IMR-90 (cell line): ENCODE data around the gene PLEKHG7.

Experiments
- BHLHE40 ChIP-seq: fragments of 150-350 bp; IDR thresholded peaks from 2 replicates; pipeline ENCODE4 v1.6.1; 2016; ENCODE audit warnings: mild to moderate bottlenecking, low read depth, low read length
- CEBPB ChIP-seq: IDR thresholded peaks from 2 replicates; pipeline ENCODE4 v1.6.1; 2012; ENCODE audit warnings: low read depth, low read length, improper control_type of control experiment
- CHD1 ChIP-seq: IDR thresholded peaks from 2 replicates; pipeline ENCODE4 v1.6.1; 2012; ENCODE audit warnings: low read depth, low read length, improper control_type of control experiment
- ELK1 ChIP-seq: fragments of 150-350 bp; IDR thresholded peaks from 2 replicates; pipeline ENCODE4 v1.6.1; 2016; ENCODE audit warnings: low read depth, mild to moderate bottlenecking, low read length, moderate library complexity, borderline replicate concordance
- FOS ChIP-seq: fragments of 150-350 bp; IDR thresholded peaks from 2 replicates; pipeline ENCODE4 v1.6.1; 2016; ENCODE audit warnings: low read depth, low read length
- MAFK ChIP-seq: IDR thresholded peaks from 2 replicates; pipeline ENCODE4 v1.6.1; 2012; ENCODE audit warnings: low read depth, low read length, improper control_type of control experiment
- MXI1 ChIP-seq: IDR thresholded peaks from 2 replicates; pipeline ENCODE4 v1.6.1; 2012; ENCODE audit warnings: low read depth, mild to moderate bottlenecking, low read length, moderate library complexity, borderline replicate concordance
- NFE2L2 ChIP-seq: fragments of 150-350 bp; IDR thresholded peaks from 2 replicates; pipeline ENCODE4 v1.6.1; 2016; ENCODE audit warnings: low read depth, mild to moderate bottlenecking, low read length
- POLR2A ChIP-seq: IDR thresholded peaks from 2 replicates; pipeline ENCODE4 v1.6.1; 2012; ENCODE audit warnings: mild to moderate bottlenecking, low read depth, low read length
- RAD21 ChIP-seq: IDR thresholded peaks from 2 replicates; pipeline ENCODE4 v1.6.1; 2012; ENCODE audit warnings: low read length, improper control_type of control experiment
- RCOR1 ChIP-seq: IDR thresholded peaks from 2 replicates; pipeline ENCODE4 v1.6.1; 2012; ENCODE audit warnings: mild to moderate bottlenecking, low read length, improper control_type of control experiment; ENCODE audit not compliant: insufficient replicate concordance
- RFX5 ChIP-seq: IDR thresholded peaks from 2 replicates; pipeline ENCODE4 v1.8.0; 2012; ENCODE audit warnings: low read depth, mild to moderate bottlenecking, low read length, moderate library complexity
- SMC3 ChIP-seq: fragments of 150-350 bp; IDR thresholded peaks from 2 replicates; pipeline ENCODE4 v1.6.1; 2016; ENCODE audit warnings: low read depth, mild to moderate bottlenecking, antibody characterized with exemption, low read length, moderate library complexity
- TF ChIP-seq, protein P1 (sequence below): conservative IDR thresholded peaks from 2 replicates; pipeline ENCODE4 v1.5.1; 2012; ENCODE audit warnings: mild to moderate bottlenecking, low read depth, low read length, improper control_type of control experiment

DNA sequence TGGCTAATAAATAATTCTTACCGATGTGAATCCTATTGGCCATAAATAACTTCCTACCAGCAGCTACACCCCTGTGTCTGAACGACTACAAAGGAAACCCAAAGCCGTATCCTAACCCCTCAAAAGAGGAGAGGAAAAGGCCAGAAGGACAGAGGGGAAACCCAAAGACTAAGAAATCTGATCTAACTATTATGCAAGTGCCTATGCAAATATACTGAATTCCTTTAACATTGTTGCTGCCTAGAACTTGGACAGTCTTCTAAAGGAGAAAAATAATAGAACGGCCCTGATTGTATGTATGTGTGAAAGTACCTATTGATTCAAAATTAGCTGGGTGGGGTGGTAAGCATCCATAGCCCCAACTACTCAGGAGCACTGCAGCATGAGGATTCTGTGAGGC lies 997 bp downstream of the PLEKHG7 start:
- TF ChIP-seq, protein P1, sequence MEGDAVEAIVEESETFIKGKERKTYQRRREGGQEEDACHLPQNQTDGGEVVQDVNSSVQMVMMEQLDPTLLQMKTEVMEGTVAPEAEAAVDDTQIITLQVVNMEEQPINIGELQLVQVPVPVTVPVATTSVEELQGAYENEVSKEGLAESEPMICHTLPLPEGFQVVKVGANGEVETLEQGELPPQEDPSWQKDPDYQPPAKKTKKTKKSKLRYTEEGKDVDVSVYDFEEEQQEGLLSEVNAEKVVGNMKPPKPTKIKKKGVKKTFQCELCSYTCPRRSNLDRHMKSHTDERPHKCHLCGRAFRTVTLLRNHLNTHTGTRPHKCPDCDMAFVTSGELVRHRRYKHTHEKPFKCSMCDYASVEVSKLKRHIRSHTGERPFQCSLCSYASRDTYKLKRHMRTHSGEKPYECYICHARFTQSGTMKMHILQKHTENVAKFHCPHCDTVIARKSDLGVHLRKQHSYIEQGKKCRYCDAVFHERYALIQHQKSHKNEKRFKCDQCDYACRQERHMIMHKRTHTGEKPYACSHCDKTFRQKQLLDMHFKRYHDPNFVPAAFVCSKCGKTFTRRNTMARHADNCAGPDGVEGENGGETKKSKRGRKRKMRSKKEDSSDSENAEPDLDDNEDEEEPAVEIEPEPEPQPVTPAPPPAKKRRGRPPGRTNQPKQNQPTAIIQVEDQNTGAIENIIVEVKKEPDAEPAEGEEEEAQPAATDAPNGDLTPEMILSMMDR, result no peak
- no peak for TF ChIP-seq FOS
- no peak for TF ChIP-seq CHD1
- no peak for TF ChIP-seq POLR2A
- TF ChIP-seq RAD21, result no peak
- no peak for TF ChIP-seq CEBPB
- TF ChIP-seq SMC3, result no peak
- no peak for TF ChIP-seq RFX5
- TF ChIP-seq ELK1, result no peak
- TF ChIP-seq RCOR1, result no peak
- no peak for TF ChIP-seq MXI1
- no peak for TF ChIP-seq MAFK
- TF ChIP-seq NFE2L2, result no peak
- TF ChIP-seq BHLHE40, result no peak
